IMR-90 (cell line): ENCODE measurements around the gene SURF1. TPM values are rescaled to one million over a fixed set of nuclear protein-coding genes. Genes with fewer than 3 reads are reported as not detected.

Source experiments
- ATAC-seq: fragments of 200-7000 bp; cut with Tn5 transposase; 2 replicates; pipeline ENCODE4 v1.9.1; 2020; ENCODE audit warnings: low read depth, mild to moderate bottlenecking, moderate library complexity
- BruUV-seq: library from RNA; stranded (reverse); fragments of 400-500 nt; replicated peaks from 2 replicates; lab custom pipeline; 2021; lab: Mats Ljungman, UMichigan
- CTCF ChIA-PET: fragments of 300-600 bp; formaldehyde crosslinking; extraction: SDS; loops from one replicate; lab custom pipeline; 2021; ENCODE audit warnings: antibody characterized with exemption; lab: Yijun Ruan, JAX
- POLR2A ChIA-PET: fragments of 300-600 bp; sonication (Branson Sonifier 250); formaldehyde crosslinking; loops from one replicate; lab custom pipeline; 2022; ENCODE audit warnings: antibody characterized with exemption; ENCODE audit not compliant: unreplicated experiment; lab: Charles Lee
- DNase-seq: peaks from one replicate; pipeline ENCODE4 v3.0.0; 2013
- H2AFZ ChIP-seq: replicated peaks from 2 replicates; pipeline ENCODE3; 2013; ENCODE audit warnings: low read length, mild to moderate bottlenecking; ENCODE audit not compliant: poor library complexity
- H2AK5ac ChIP-seq: 2 replicates; pipeline ENCODE4 v1.6.1; 2013; ENCODE audit warnings: low read depth, low read length, inconsistent platforms
- H2AK9ac ChIP-seq: replicated peaks from 2 replicates; pipeline ENCODE3; 2013; ENCODE audit warnings: mild to moderate bottlenecking, low read depth, low read length, moderate library complexity; ENCODE audit not compliant: poor library complexity
- H2BK120ac ChIP-seq: 2 replicates; pipeline ENCODE4 v1.6.1; 2013; ENCODE audit warnings: low read depth, low read length, inconsistent platforms
- H2BK15ac ChIP-seq: 3 replicates; pipeline ENCODE4 v1.6.1; 2013; ENCODE audit warnings: low read depth, low read length, inconsistent platforms
- H2BK20ac ChIP-seq: 2 replicates; pipeline ENCODE4 v1.6.1; 2013; ENCODE audit warnings: low read depth, mild to moderate bottlenecking, inconsistent platforms, low read length, moderate library complexity
- H2BK5ac ChIP-seq: 2 replicates; pipeline ENCODE4 v1.6.1; 2013; ENCODE audit warnings: mild to moderate bottlenecking, low read depth, low read length, inconsistent platforms; ENCODE audit not compliant: poor library complexity, severe bottlenecking
- H3K14ac ChIP-seq: replicated peaks from 2 replicates; pipeline ENCODE4 v1.6.1; 2013; ENCODE audit warnings: low read depth, low read length, inconsistent platforms
- H3K18ac ChIP-seq: 2 replicates; pipeline ENCODE4 v1.6.1; 2013; ENCODE audit warnings: low read depth, low read length, control low read depth
- H3K23ac ChIP-seq: 2 replicates; pipeline ENCODE4 v1.6.1; 2013; ENCODE audit warnings: low read depth, low read length, inconsistent platforms
- H3K27ac ChIP-seq: 2 replicates; pipeline ENCODE4 v1.5.1; 2013; ENCODE audit warnings: mild to moderate bottlenecking, control low read depth, low read length; ENCODE audit not compliant: insufficient read depth
- H3K27me3 ChIP-seq: 2 replicates; pipeline ENCODE4 v1.6.1; 2013; ENCODE audit warnings: low read length; ENCODE audit not compliant: control insufficient read depth, insufficient read depth
- H3K36me3 ChIP-seq: 2 replicates; pipeline ENCODE4 v1.6.1; 2013; ENCODE audit warnings: low read length, mixed read lengths; ENCODE audit not compliant: control insufficient read depth, insufficient read depth
- H3K4ac ChIP-seq: 2 replicates; pipeline ENCODE4 v1.6.1; 2013; ENCODE audit warnings: low read depth, low read length, inconsistent platforms
- H3K4me1 ChIP-seq: 2 replicates; pipeline ENCODE4 v1.6.1; 2013; ENCODE audit warnings: low read length, mixed read lengths; ENCODE audit not compliant: control insufficient read depth, insufficient read depth
- H3K4me2 ChIP-seq: 2 replicates; pipeline ENCODE4 v1.6.1; 2013; ENCODE audit warnings: low read depth, mild to moderate bottlenecking, control low read depth, low read length, moderate library complexity
- H3K4me3 ChIP-seq: 2 replicates; pipeline ENCODE4 v1.5.1; 2013; ENCODE audit warnings: low read depth, mild to moderate bottlenecking, control low read depth, low read length, moderate library complexity; ENCODE audit not compliant: insufficient read depth
- H3K56ac ChIP-seq: 2 replicates; pipeline ENCODE4 v1.6.1; 2013; ENCODE audit warnings: low read length, inconsistent platforms; ENCODE audit not compliant: insufficient read depth; ENCODE audit errors: extremely low read depth
- H3K79me1 ChIP-seq, 2 experiments: 2 replicates each; pipeline ENCODE4 v1.6.1; 2013; ENCODE audit warnings: low read length in 2 of 2, inconsistent platforms in 1 of 2, low read depth in 1 of 2
- H3K9ac ChIP-seq: 2 replicates; pipeline ENCODE4 v1.6.1; 2013; ENCODE audit warnings: low read depth, low read length, control low read depth
- H3K9me1 ChIP-seq: 2 replicates; pipeline ENCODE4 v1.6.1; 2013; ENCODE audit warnings: low read length, inconsistent platforms; ENCODE audit not compliant: insufficient read depth
- H3K9me3 ChIP-seq: 2 replicates; pipeline ENCODE4 v1.6.1; 2013; ENCODE audit warnings: low read length; ENCODE audit not compliant: control insufficient read depth, insufficient read depth
- H4K20me1 ChIP-seq: 2 replicates; pipeline ENCODE4 v1.6.1; 2013; ENCODE audit warnings: low read length, inconsistent platforms; ENCODE audit not compliant: insufficient read depth
- H4K5ac ChIP-seq: 2 replicates; pipeline ENCODE4 v1.6.1; 2013; ENCODE audit warnings: mild to moderate bottlenecking, low read depth, low read length, control low read depth
- H4K8ac ChIP-seq, 2 experiments: 2 replicates each; pipeline ENCODE4 v1.6.1; 2013; ENCODE audit warnings: low read depth in 2 of 2, low read length in 2 of 2, control low read depth in 1 of 2, inconsistent platforms in 1 of 2
- H4K91ac ChIP-seq: 2 replicates; pipeline ENCODE4 v1.6.1; 2013; ENCODE audit warnings: low read depth, low read length, inconsistent platforms; ENCODE audit not compliant: insufficient read depth
- FOS ChIP-seq: fragments of 150-350 bp; IDR thresholded peaks from 2 replicates; pipeline ENCODE4 v1.6.1; 2016; ENCODE audit warnings: low read depth, low read length
- NFE2L2 ChIP-seq: fragments of 150-350 bp; IDR thresholded peaks from 2 replicates; pipeline ENCODE4 v1.6.1; 2016; ENCODE audit warnings: low read depth, mild to moderate bottlenecking, low read length
- POLR2A ChIP-seq: IDR thresholded peaks from 2 replicates; pipeline ENCODE4 v1.6.1; 2012; ENCODE audit warnings: mild to moderate bottlenecking, low read depth, low read length
- RAD21 ChIP-seq: IDR thresholded peaks from 2 replicates; pipeline ENCODE4 v1.6.1; 2012; ENCODE audit warnings: low read length, improper control_type of control experiment
- WGBS, 2 experiments: methylation state at CpG; one replicate each; pipeline versions ENCODE4 v1.1.5 to v1.1.7; 2013; ENCODE audit warnings: missing lambda C conversion rate in 2 of 2; ENCODE audit not compliant: insufficient read length in 1 of 2; ENCODE audit errors: extremely low coverage in 2 of 2; 5-methylcytosine and 5-hydroxymethylcytosine counted together
- dilution Hi-C: fragments of 300-500 bp; cut with HindIII; formaldehyde crosslinking; loops from one replicate; pipeline ENCODE4 v1.14.3; 2018; ENCODE audit warnings: low sequenced_read_pairs; ENCODE audit not compliant: unreplicated experiment
- in situ Hi-C: fragments of 300-500 bp; cut with MboI; formaldehyde crosslinking; loops from 3 replicates; pipeline ENCODE4 v1.14.3; 2019; ENCODE audit warnings: low sequenced_read_pairs, inconsistent platforms, mixed read lengths
- intact Hi-C: fragments of 100-400 bp; cut with micrococcal nuclease; formaldehyde crosslinking; loops from 2 replicates; pipeline ENCODE4 v1.10.0; 2022
- polyA plus RNA-seq, 3 experiments: library from polyadenylated mRNA; depleted of rRNA; stranded (reverse); fragments of >200 nt; gene quantifications; 2 replicates each; pipeline ENCODE4 v1.2.3, GENCODE V29; 2012; ENCODE audit warnings: low replicate concordance in 1 of 3
- total RNA-seq: library from RNA; depleted of rRNA; stranded (reverse); fragments of >200 nt; gene quantifications from 2 replicates; pipeline ENCODE4 v1.2.3, GENCODE V29; 2012

SURF1 gene
- total and polyA plus RNA-seq, 2 of the 4 experiments (the other 2 are of a cell fraction) = 15.1 to 24.5 TPM

DNA sequence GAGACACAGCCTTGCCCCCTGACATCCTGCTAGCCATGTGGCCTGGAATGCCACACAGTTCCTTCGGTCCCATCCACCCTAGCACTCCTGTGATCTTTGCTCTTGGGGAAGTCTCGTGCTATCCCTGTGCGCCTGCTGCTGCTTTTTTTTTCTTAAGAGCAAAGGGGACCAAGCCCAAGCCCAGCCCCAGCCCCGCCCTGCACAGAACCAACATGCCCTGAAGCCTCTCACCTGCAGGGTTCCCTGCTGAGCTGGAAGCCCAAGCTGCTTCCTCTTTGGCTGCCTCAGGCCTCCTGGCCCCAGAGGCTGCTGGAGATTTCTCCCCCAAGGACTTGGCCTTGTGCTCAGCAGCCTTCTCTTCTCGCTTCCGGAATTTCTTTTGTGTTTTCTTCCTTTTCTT lies 22.1 kb downstream of the SURF1 start:
- TF ChIP-seq POLR2A = no peak
- TF ChIP-seq RAD21 = no peak
- TF ChIP-seq FOS = no peak
- no peak for TF ChIP-seq NFE2L2
- Histone ChIP-seq H3K27ac (no peak overlapping the region), H3K36me3 (peaks cover 37% of the 10 kb centered on the region), H3K9me1 (peaks cover 10% of the 10 kb centered on the region; the same call in 1 of the 2 replicates), H2AK9ac (no peak overlapping the region), H2BK120ac (no peak overlapping the region), H4K91ac (no peak overlapping the region), H3K4me2 (no peak overlapping the region), H3K27me3 (no peaks in the 10 kb centered on the region), H3K4ac (no peak overlapping the region), H2AK5ac (no peak overlapping the region), H2BK20ac (no peak overlapping the region), H2AFZ (no peak overlapping the region), H4K8ac (no peak overlapping the region), H3K23ac (no peak overlapping the region), H2BK15ac (no peak overlapping the region), H4K5ac (no peak overlapping the region), H3K4me3 (no peak overlapping the region), H3K79me1 (peaks cover 17 to 34% of the 10 kb centered on the region in 2 experiments; a peak in 3 of 4 replicates), H3K14ac (no peak overlapping the region), H3K9me3 (no peaks in the 10 kb centered on the region), H2BK5ac (no peak overlapping the region), H3K18ac (no peak overlapping the region), H3K4me1 (no peaks in the 10 kb centered on the region), H3K56ac (no peak overlapping the region), H3K9ac (no peak overlapping the region), H4K20me1 (no peaks in the 10 kb centered on the region; the same call in 1 of the 2 replicates)
- DNase-seq (no peak), ATAC-seq (no peak)
- in situ Hi-C loops (no loop called here), dilution Hi-C loops (no loop called here), intact Hi-C loops (no loop called here)
- no CpG with 5 or more reads among the region's 6 CpGs for WGBS, 2 experiments
- POLR2A ChIA-PET = no interaction called here
- no TSS peak for BruUV-seq
- CTCF ChIA-PET = interaction anchor here (0.5 kb wide), 1 partner anchor 136 kb away, joined by 3 read pairs; no protein-coding TSS in a partner anchor
